Left cardiac atrium (tissue), 4 donors: Measurements from ENCODE around the gene RAB27A. TPM values are rescaled to one million over a fixed set of nuclear protein-coding genes. Genes with fewer than 3 reads are reported as not detected.

ENCODE experiments used
- ATAC-seq, 2 donors: fragments of 200-7000 bp; cut with Tn5 transposase; one replicate each; pipeline ENCODE4 v1.9.1; 2020; ENCODE audit warnings: mild to moderate bottlenecking in 2 of 2, moderate library complexity in 2 of 2
- DNase-seq: peaks from one replicate; pipeline ENCODE4 v3.0.0-alpha.2; 2020
- intact Hi-C, 2 donors: fragments of 100-400 bp; cut with DNase I; formaldehyde crosslinking; loops; one replicate each; pipeline versions ENCODE4 v1.14.1 to v1.15.1; 2022 to 2023
- total RNA-seq, 2 donors: library from RNA; stranded (reverse); fragmentation: NEBNext Ultra II Directional; extraction: Animal tissue kit (Norgen Biotek cat#: 25700); gene quantifications; one replicate each; pipeline ENCODE4 v1.2.1, GENCODE V29; 2021
- donor health status: DM: no; HTN: yes; CAD: no.
- donor health status: DM: no; HTN: yes; CAD: no; lungs with severe emphysema.
- donor health status: DM: yes; HTN: yes; CAD: no.
- donor health status: Dilated cardiomyopathy.

Gene RAB27A
- total RNA-seq, 2 donors from 2014 or later, result 9.9 to 17.7 TPM

- ATAC-seq, result peak; percentile 99
- intact Hi-C loops, result no loop called here
- peak; percentile 97 for DNase-seq
Observed at GRCh38 chr15:55196458-55197361, 92.9 kb downstream of the RAB27A start, which contains the start of gene RSL24D1. RSL24D1 (minus strand) TSS chr15:55196941; CDS start chr15:55196890, 51 bp downstream.

DNA sequence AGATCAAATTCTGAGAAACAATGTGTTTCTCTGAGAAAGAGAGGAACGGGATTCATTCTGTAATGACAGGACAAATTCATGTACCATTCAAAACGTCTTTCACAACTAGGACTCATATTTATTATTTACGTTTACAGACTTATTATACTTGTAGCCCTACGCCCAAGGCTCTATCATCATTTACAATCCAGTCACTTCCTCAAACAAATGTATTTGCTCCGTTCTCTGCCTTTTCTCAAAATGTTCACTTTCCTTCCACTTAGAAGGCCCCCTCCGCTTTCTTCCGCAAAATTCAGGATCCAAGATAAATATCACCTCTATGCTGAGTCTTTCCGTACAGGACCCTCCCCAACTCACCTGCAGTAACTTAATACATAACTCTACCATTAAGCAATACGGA, 93.6 kb downstream of the RAB27A start:
- no peak for ATAC-seq

GRCh38 chr15:55194256-55194655, 95.4 kb downstream of the RAB27A start:
- intact Hi-C loops, result no loop called here
- ATAC-seq (no peak), DNase-seq (no peak)

More for the DNA sequence above, 93.6 kb downstream of the RAB27A start:
- no peak for DNase-seq
- intact Hi-C loops, result no loop called here

- intact Hi-C loops, result no loop called here
- ATAC-seq (no peak), DNase-seq (no peak)
Observed at GRCh38 chr15:55186331-55186730, 103.3 kb downstream of the RAB27A start.

GRCh38 chr15:55183679-55184078, 105.9 kb downstream of the RAB27A start:
- ATAC-seq, result no peak

DNA sequence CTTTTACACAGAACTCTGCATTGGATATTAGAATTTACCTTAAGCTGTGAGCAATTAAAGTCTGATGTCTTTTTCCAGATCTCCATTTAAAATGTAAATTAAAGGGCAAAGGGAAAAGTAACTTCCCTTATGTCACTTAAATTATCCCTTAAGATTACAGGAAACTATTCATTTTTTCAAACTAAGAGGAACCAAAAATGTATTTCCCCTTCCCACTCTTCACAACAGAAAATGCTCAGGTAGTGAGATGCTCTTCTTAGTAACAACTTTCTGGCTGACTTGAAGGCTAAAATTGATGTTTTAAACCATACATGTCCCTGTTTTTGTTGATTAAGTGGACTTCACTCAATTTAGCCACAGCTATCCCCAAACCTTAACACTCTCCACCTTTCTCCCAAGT, 110.5 kb downstream of the RAB27A start:
- ATAC-seq, result no peak
- intact Hi-C loops, result no loop called here
- no peak for DNase-seq

More at GRCh38 chr15:55183679-55184078, 105.9 kb downstream of the RAB27A start:
- intact Hi-C loops, result no loop called here
- no peak for DNase-seq

- intact Hi-C loops, result no loop called here
- ATAC-seq (no peak), DNase-seq (no peak)
Observed at GRCh38 chr15:55170361-55170760, 119.3 kb downstream of the RAB27A start.

- intact Hi-C loops, result loop anchor here in 1 of 2 donors (10.0 kb wide), 1 partner anchor 1204 kb away; no protein-coding TSS in a partner anchor
- DNase-seq (peak; percentile 53), ATAC-seq (peak in 1 of 2 donors; percentile 53)
Observed at GRCh38 chr15:55168350-55168974, 121.2 kb downstream of the RAB27A start.

DNA sequence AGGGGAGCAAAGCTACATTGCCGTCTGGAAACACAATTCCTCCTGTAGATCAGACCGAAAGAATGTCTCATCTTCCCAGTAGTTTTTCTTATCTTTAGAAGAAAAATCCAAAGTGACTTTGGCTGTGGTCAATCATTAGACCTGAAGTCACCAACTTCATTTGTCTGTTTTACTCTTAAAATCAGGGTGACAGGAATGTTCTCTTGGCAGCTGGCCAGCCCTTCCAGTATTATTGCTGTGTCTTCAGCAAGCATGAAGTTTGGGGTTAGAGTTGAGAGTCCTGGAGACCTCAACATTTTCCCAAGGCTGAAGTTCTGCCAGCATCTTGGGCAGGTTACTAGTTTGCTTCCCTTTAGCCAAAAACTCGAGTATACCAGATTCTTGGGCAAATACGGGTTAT, 125.3 kb downstream of the RAB27A start:
- DNase-seq, result no peak
- ATAC-seq, result no peak
- intact Hi-C loops, result loop anchor here in 1 of 2 donors (10.0 kb wide), 1 partner anchor 1199 kb away; no protein-coding TSS in a partner anchor

Other genes with a start within 250 kb of the RAB27A start
- 10 to 100 TPM; 43.7 to 52.9 TPM for gene RSL24D1, start 92.9 kb downstream of the RAB27A start, total RNA-seq
- 10 to 100 TPM in 1 of 2 donors, 1 to 10 TPM in 1; 8.6 to 12.6 TPM for gene PIGBOS1, start 29.3 kb upstream of the RAB27A start, total RNA-seq
- gene PIGB, start 29.4 kb upstream of the RAB27A start, total RNA-seq, result 1 to 10 TPM; 4.2 to 7.5 TPM
- gene CCPG1, start 118.5 kb upstream of the RAB27A start, total RNA-seq, result 10 to 100 TPM; 69.3 to 81.6 TPM
- 1 to 10 TPM; 1.2 to 4.5 TPM for gene PIERCE2, start 118.7 kb upstream of the RAB27A start, total RNA-seq
- gene DNAAF4, start 218.4 kb upstream of the RAB27A start, total RNA-seq, result under 1 TPM; 0.21 to 0.68 TPM